ENCODE measurements around the gene MTMR8.

GRCh38 chrX:64313624-64314023, 81.6 kb downstream of the MTMR8 start:
- TF ChIP-seq CTCF (IDR thresholded peaks at IDR 0.05), result no peak
- no peak for TF ChIP-seq POLR2A (IDR thresholded peaks at IDR 0.05)

Data from heart left ventricle (tissue), 13 donors.